HepG2 (cell line): ENCODE measurements around the gene DUSP7. TPM values are rescaled to one million over a fixed set of nuclear protein-coding genes. Genes with fewer than 3 reads are reported as not detected.

Source experiments
- AGO1 ChIP-seq: fragments of 200-400 bp; formaldehyde crosslinking; IDR thresholded peaks from 2 replicates; pipeline ENCODE4 v1.6.1; 2017; ENCODE audit warnings: mild to moderate bottlenecking, low read depth, low read length, moderate library complexity; ENCODE audit not compliant: poor library complexity, severe bottlenecking
- CBFB ChIP-seq: sonication (generic); formaldehyde crosslinking; IDR thresholded peaks from 2 replicates; pipeline ENCODE4 v1.4.0; 2020; ENCODE audit warnings: missing genetic modification reagents
- FOXC1 ChIP-seq: sonication (generic); formaldehyde crosslinking; IDR thresholded peaks from 2 replicates; pipeline ENCODE4 v1.8.0; 2022; ENCODE audit warnings: mild to moderate bottlenecking, missing genetic modification reagents, borderline replicate concordance
- HMG20A ChIP-seq: IDR thresholded peaks from 2 replicates; pipeline ENCODE4 v1.6.1; 2016; ENCODE audit warnings: borderline replicate concordance
- NCOA5 ChIP-seq: sonication (generic); formaldehyde crosslinking; IDR thresholded peaks from 2 replicates; pipeline ENCODE4 v1.4.0; 2020; ENCODE audit warnings: missing genetic modification reagents
- NFATC3 ChIP-seq: sonication (generic); formaldehyde crosslinking; IDR thresholded peaks from 2 replicates; pipeline ENCODE4 v1.5.1; 2020; ENCODE audit warnings: mild to moderate bottlenecking, missing genetic modification reagents
- NONO ChIP-seq, 2 experiments: fragments of 450-650 bp in 1 of 2; sonication (generic) in 1 of 2; formaldehyde crosslinking in 1 of 2; IDR thresholded peaks in 1 of 2; conservative IDR thresholded peaks in 1 of 2; 2 replicates each; pipeline versions ENCODE4 v1.6.1 to v1.8.0; 2017 to 2022; ENCODE audit warnings: mild to moderate bottlenecking in 1 of 2, missing genetic modification reagents in 1 of 2, moderate library complexity in 1 of 2
- ZFP82 ChIP-seq: sonication (generic); formaldehyde crosslinking; IDR thresholded peaks from 2 replicates; pipeline ENCODE4 v1.5.1; 2020; ENCODE audit warnings: mild to moderate bottlenecking, missing genetic modification reagents, borderline replicate concordance
- ZNF572 ChIP-seq: sonication (generic); formaldehyde crosslinking; IDR thresholded peaks from 2 replicates; pipeline ENCODE4 v1.5.1; 2020; ENCODE audit warnings: mild to moderate bottlenecking, missing genetic modification reagents
- polyA plus RNA-seq, 8 experiments: library from polyadenylated mRNA; depleted of rRNA in 3 of 8; stranded (reverse) in 7 of 8; unstranded in 1 of 8; fragments of >200 nt; fragmentation: Illumina TruSeq in 4 of 8; extraction: Trizol in 4 of 8; gene quantifications; 2 replicates each; pipeline versions ENCODE4 v1.2.1 to v1.2.3, GENCODE V29; 2011 to 2016; ENCODE audit warnings: low read depth in 4 of 8, missing spikeins in 1 of 8, mixed read lengths in 1 of 8; ENCODE audit not compliant: insufficient read depth in 1 of 8
- total RNA-seq, 5 experiments: library from RNA; depleted of rRNA; stranded (reverse); fragments of >200 nt; fragmentation: Illumina TruSeq; extraction: Trizol; gene quantifications; 2 replicates each; pipeline ENCODE4 v1.2.3, GENCODE V29; 2016; ENCODE audit warnings: low read depth in 1 of 5
- TF ChIP-seq, protein P1 (sequence below): IDR thresholded peaks from 2 replicates; pipeline ENCODE4 v1.6.1; 2016; ENCODE audit warnings: low read depth, missing genetic modification reagents, missing compliant biosample characterization
- TF ChIP-seq, protein P2 (sequence below): sonication (generic); formaldehyde crosslinking; IDR thresholded peaks from 2 replicates; pipeline ENCODE4 v1.8.0; 2022; ENCODE audit warnings: mild to moderate bottlenecking, missing genetic modification reagents, moderate library complexity
- TF ChIP-seq, protein P3 (sequence below): IDR thresholded peaks from 2 replicates; pipeline ENCODE4 v1.6.1; 2018; ENCODE audit warnings: missing genetic modification reagents, mild to moderate bottlenecking, missing compliant biosample characterization
- TF ChIP-seq, protein P4 (sequence below): sonication (generic); formaldehyde crosslinking; IDR thresholded peaks from 2 replicates; pipeline ENCODE4 v1.9.0; 2022; ENCODE audit warnings: missing genetic modification reagents, mild to moderate bottlenecking, borderline replicate concordance
- TF ChIP-seq, protein P5 (sequence below): sonication (generic); formaldehyde crosslinking; conservative IDR thresholded peaks from 2 replicates; pipeline ENCODE4 v1.4.0; 2020; ENCODE audit warnings: missing genetic modification reagents
- TF ChIP-seq, protein P6 (sequence below): sonication (generic); formaldehyde crosslinking; IDR thresholded peaks from 2 replicates; pipeline ENCODE4 v1.4.0; 2020; ENCODE audit warnings: missing genetic modification reagents, borderline replicate concordance

The DUSP7 gene
- total and polyA plus RNA-seq, 2 of the 13 experiments (the other 11 are each of a cell fraction or from before 2014, with no cell fraction given): 6.6 to 8.8 TPM

DNA sequence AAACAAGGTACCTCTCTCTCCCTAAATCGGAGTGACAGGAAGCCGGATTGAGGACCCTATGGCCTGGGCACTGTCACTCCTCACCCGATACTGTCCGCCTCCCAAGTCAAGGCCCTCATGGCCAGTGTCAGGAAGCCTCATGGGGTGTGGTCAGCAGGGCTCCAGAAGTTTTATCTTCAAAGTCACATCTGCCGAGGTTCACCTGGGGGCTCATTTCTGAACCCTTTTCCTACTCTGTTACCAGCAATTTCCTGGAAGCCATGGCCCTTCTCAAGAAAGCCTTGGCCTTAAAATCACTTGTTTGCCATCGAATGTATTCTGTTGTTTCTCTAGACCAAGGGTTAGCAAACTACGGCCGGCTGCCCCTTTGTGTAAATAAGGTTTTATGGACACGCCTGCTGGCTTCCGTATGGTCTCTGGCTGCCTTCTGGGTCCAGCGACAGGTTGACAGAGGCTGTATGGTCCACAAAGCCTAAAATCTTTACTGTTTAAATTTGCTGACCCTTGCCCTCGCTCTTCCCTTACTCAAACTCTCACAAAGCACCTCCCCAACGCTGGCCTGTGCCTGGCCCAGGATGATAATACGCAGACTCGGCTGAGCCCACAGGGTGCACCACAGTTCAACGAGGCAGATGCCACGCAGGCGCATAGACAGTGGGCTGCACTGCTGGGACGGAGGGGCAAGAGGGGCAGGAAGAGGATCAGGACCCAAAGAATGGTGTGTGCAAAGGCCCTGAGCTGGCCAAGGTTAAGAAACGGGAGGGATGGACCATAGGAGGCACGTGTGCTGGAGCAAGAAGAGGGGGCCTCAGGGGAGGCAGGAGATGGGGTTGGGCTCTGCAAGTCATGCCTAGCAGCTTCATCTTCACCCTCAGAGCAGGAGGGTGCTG is 24.7 kb upstream of the DUSP7 start (continued):
- TF ChIP-seq AGO1 (no peak), NFATC3 (CRISPR knock-in tag) (no peak), NCOA5 (CRISPR knock-in tag) (no peak), ZNF572 (CRISPR knock-in tag) (peak; percentile 66; the same call in 1 of the 2 replicates), CBFB (no peak), FOXC1 (CRISPR knock-in tag) (peak; percentile 48; the same call in 1 of the 2 replicates), ZFP82 (CRISPR knock-in tag) (no peak), HMG20A (CRISPR knock-in tag) (peak; percentile 59; the same call in 1 of the 2 replicates), NONO (IDR thresholded peaks at IDR 0.05) (no peak), NONO (CRISPR knock-in tag; conservative IDR thresholded peaks at IDR 0.05) (peak; percentile 87)
- TF ChIP-seq, protein P1, sequence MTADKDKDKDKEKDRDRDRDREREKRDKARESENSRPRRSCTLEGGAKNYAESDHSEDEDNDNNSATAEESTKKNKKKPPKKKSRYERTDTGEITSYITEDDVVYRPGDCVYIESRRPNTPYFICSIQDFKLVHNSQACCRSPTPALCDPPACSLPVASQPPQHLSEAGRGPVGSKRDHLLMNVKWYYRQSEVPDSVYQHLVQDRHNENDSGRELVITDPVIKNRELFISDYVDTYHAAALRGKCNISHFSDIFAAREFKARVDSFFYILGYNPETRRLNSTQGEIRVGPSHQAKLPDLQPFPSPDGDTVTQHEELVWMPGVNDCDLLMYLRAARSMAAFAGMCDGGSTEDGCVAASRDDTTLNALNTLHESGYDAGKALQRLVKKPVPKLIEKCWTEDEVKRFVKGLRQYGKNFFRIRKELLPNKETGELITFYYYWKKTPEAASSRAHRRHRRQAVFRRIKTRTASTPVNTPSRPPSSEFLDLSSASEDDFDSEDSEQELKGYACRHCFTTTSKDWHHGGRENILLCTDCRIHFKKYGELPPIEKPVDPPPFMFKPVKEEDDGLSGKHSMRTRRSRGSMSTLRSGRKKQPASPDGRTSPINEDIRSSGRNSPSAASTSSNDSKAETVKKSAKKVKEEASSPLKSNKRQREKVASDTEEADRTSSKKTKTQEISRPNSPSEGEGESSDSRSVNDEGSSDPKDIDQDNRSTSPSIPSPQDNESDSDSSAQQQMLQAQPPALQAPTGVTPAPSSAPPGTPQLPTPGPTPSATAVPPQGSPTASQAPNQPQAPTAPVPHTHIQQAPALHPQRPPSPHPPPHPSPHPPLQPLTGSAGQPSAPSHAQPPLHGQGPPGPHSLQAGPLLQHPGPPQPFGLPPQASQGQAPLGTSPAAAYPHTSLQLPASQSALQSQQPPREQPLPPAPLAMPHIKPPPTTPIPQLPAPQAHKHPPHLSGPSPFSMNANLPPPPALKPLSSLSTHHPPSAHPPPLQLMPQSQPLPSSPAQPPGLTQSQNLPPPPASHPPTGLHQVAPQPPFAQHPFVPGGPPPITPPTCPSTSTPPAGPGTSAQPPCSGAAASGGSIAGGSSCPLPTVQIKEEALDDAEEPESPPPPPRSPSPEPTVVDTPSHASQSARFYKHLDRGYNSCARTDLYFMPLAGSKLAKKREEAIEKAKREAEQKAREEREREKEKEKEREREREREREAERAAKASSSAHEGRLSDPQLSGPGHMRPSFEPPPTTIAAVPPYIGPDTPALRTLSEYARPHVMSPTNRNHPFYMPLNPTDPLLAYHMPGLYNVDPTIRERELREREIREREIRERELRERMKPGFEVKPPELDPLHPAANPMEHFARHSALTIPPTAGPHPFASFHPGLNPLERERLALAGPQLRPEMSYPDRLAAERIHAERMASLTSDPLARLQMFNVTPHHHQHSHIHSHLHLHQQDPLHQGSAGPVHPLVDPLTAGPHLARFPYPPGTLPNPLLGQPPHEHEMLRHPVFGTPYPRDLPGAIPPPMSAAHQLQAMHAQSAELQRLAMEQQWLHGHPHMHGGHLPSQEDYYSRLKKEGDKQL: peak; percentile 72; the same call in 1 of the 2 replicates
- TF ChIP-seq, protein P2, sequence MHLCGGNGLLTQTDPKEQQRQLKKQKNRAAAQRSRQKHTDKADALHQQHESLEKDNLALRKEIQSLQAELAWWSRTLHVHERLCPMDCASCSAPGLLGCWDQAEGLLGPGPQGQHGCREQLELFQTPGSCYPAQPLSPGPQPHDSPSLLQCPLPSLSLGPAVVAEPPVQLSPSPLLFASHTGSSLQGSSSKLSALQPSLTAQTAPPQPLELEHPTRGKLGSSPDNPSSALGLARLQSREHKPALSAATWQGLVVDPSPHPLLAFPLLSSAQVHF (CRISPR knock-in tag): no peak; the same call in 1 of the 2 replicates
- TF ChIP-seq, protein P3, sequence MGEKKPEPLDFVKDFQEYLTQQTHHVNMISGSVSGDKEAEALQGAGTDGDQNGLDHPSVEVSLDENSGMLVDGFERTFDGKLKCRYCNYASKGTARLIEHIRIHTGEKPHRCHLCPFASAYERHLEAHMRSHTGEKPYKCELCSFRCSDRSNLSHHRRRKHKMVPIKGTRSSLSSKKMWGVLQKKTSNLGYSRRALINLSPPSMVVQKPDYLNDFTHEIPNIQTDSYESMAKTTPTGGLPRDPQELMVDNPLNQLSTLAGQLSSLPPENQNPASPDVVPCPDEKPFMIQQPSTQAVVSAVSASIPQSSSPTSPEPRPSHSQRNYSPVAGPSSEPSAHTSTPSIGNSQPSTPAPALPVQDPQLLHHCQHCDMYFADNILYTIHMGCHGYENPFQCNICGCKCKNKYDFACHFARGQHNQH (CRISPR knock-in tag): peak; percentile 68
- TF ChIP-seq, protein P4, sequence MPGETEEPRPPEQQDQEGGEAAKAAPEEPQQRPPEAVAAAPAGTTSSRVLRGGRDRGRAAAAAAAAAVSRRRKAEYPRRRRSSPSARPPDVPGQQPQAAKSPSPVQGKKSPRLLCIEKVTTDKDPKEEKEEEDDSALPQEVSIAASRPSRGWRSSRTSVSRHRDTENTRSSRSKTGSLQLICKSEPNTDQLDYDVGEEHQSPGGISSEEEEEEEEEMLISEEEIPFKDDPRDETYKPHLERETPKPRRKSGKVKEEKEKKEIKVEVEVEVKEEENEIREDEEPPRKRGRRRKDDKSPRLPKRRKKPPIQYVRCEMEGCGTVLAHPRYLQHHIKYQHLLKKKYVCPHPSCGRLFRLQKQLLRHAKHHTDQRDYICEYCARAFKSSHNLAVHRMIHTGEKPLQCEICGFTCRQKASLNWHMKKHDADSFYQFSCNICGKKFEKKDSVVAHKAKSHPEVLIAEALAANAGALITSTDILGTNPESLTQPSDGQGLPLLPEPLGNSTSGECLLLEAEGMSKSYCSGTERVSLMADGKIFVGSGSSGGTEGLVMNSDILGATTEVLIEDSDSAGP: peak; percentile 67
- TF ChIP-seq, protein P5, sequence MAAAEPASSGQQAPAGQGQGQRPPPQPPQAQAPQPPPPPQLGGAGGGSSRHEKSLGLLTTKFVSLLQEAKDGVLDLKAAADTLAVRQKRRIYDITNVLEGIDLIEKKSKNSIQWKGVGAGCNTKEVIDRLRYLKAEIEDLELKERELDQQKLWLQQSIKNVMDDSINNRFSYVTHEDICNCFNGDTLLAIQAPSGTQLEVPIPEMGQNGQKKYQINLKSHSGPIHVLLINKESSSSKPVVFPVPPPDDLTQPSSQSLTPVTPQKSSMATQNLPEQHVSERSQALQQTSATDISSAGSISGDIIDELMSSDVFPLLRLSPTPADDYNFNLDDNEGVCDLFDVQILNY: no peak
- TF ChIP-seq, protein P6, sequence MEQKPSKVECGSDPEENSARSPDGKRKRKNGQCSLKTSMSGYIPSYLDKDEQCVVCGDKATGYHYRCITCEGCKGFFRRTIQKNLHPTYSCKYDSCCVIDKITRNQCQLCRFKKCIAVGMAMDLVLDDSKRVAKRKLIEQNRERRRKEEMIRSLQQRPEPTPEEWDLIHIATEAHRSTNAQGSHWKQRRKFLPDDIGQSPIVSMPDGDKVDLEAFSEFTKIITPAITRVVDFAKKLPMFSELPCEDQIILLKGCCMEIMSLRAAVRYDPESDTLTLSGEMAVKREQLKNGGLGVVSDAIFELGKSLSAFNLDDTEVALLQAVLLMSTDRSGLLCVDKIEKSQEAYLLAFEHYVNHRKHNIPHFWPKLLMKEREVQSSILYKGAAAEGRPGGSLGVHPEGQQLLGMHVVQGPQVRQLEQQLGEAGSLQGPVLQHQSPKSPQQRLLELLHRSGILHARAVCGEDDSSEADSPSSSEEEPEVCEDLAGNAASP (CRISPR knock-in tag): peak; percentile 79; the same call in 1 of the 2 replicates
